GM12891 (cell line): ENCODE measurements around the gene PIK3R1.

ENCODE experiments used
- PAX5 ChIP-seq: IDR thresholded peaks from 2 replicates; pipeline ENCODE4 v1.6.1; 2011; ENCODE audit warnings: low read length, moderate library complexity, mild to moderate bottlenecking; ENCODE audit not compliant: insufficient read depth, severe bottlenecking
- POLR2A ChIP-seq: IDR thresholded peaks from 2 replicates; pipeline ENCODE4 v1.6.1; 2011; ENCODE audit warnings: low read depth, low read length, control low read depth
- POLR2AphosphoS5 ChIP-seq: IDR thresholded peaks from 2 replicates; pipeline ENCODE4 v1.6.1; 2011; ENCODE audit warnings: low read depth, low read length, control low read depth
- POU2F2 ChIP-seq: IDR thresholded peaks from 2 replicates; pipeline ENCODE4 v1.6.1; 2011; ENCODE audit warnings: low read depth, mild to moderate bottlenecking, control low read depth, low read length, moderate library complexity
- SPI1 ChIP-seq: IDR thresholded peaks from 2 replicates; pipeline ENCODE4 v1.6.1; 2011; ENCODE audit warnings: low read depth, low read length, control low read depth
- TAF1 ChIP-seq: IDR thresholded peaks from 2 replicates; pipeline ENCODE4 v1.6.1; 2011; ENCODE audit warnings: low read depth, low read length, control low read depth

GRCh38 chr5:68261169-68261568 lies 45.6 kb downstream of the PIK3R1 start:
- TF ChIP-seq POLR2A: no peak
- no peak for TF ChIP-seq TAF1
- no peak for TF ChIP-seq POLR2AphosphoS5
- TF ChIP-seq POU2F2: no peak
- TF ChIP-seq SPI1: no peak
- no peak for TF ChIP-seq PAX5
